Measurements from ENCODE around the gene ZFR.
A peak's percentile ranks its signal among the peaks of the same experiment; 100 is the strongest.

The ZFR gene

GRCh38 chr5:32311404-32312196, 132.9 kb downstream of the ZFR start:
- peak overlapping the region; percentile 73 for H3K4me3 ChIP-seq (ENCODE audit: low read depth, low read length)
- no peak for DNase-seq (ENCODE audit: low read depth)

GRCh38 chr5:32309761-32310160, 134.8 kb downstream of the ZFR start:
- H3K4me3 ChIP-seq (ENCODE audit: low read depth, low read length) = no peak overlapping the region

GRCh38 chr5:32308946-32309345, 135.6 kb downstream of the ZFR start:
- no peak overlapping the region for H3K4me3 ChIP-seq (ENCODE audit: low read depth, low read length)
- DNase-seq (ENCODE audit: low read depth) = no peak

More at GRCh38 chr5:32309761-32310160, 134.8 kb downstream of the ZFR start:
- DNase-seq (ENCODE audit: low read depth) = no peak

GRCh38 chr5:32307769-32308194, 136.8 kb downstream of the ZFR start:
- no peak overlapping the region for H3K4me3 ChIP-seq (ENCODE audit: low read depth, low read length)
- no peak for DNase-seq (ENCODE audit: low read depth)

- DNase-seq (ENCODE audit: low read depth) = no peak
- H3K4me3 ChIP-seq (ENCODE audit: low read depth, low read length) = no peak overlapping the region
These were observed 139.9 kb downstream of the ZFR start for GRCh38 chr5:32304622-32305021.
